ENCODE data around the gene CPB2. TPM values are rescaled to one million over a fixed set of nuclear protein-coding genes. Genes with fewer than 3 reads are reported as not detected.

The CPB2 gene
- total RNA-seq, 2 donors from 2014 or later: not detected

GRCh38 chr13:46126056-46126455, 21.2 kb upstream of the CPB2 start:
- Histone ChIP-seq H3K36me3 (no peaks in the 10 kb centered on the region), H3K4me1 (peaks cover 0 to 5% of the 10 kb centered on the region in 2 donors), H3K9me3 (no peaks in the 10 kb centered on the region), H3K4me3 (no peak overlapping the region), H3K27me3 (no peaks in the 10 kb centered on the region), H3K27ac (no peak overlapping the region)
- TF ChIP-seq CTCF (IDR thresholded peaks at IDR 0.05): no peak
- no peak for DNase-seq (ENCODE audit: low spot score)

- no peaks in the 10 kb centered on the region for H3K36me3 ChIP-seq
- H3K27me3 ChIP-seq: no peaks in the 10 kb centered on the region
- no peak for TF ChIP-seq CTCF (IDR thresholded peaks at IDR 0.05)
- H3K27ac ChIP-seq: no peak overlapping the region
- DNase-seq (ENCODE audit: low spot score): no peak
- no peaks in the 10 kb centered on the region for H3K9me3 ChIP-seq
- H3K4me3 ChIP-seq: no peak overlapping the region
- H3K4me1 ChIP-seq: peaks cover 0 to 8% of the 10 kb centered on the region in 2 donors
Observed at GRCh38 chr13:46124967-46125933, 20.4 kb upstream of the CPB2 start.

- Histone ChIP-seq H3K27ac (no peak overlapping the region), H3K4me3 (no peak overlapping the region), H3K9me3 (no peaks in the 10 kb centered on the region), H3K27me3 (no peaks in the 10 kb centered on the region), H3K4me1 (peaks cover 0 to 14% of the 10 kb centered on the region in 2 donors), H3K36me3 (no peaks in the 10 kb centered on the region)
- TF ChIP-seq CTCF (IDR thresholded peaks at IDR 0.05): no peak
- no peak for DNase-seq (ENCODE audit: low spot score)
Observed at GRCh38 chr13:46124531-46124966, 19.7 kb upstream of the CPB2 start.

GRCh38 chr13:46122304-46122703, 17.5 kb upstream of the CPB2 start:
- Histone ChIP-seq H3K9me3 (no peaks in the 10 kb centered on the region), H3K4me3 (no peak overlapping the region), H3K36me3 (no peaks in the 10 kb centered on the region), H3K27me3 (no peaks in the 10 kb centered on the region), H3K27ac (no peak overlapping the region), H3K4me1 (peaks cover 0 to 14% of the 10 kb centered on the region in 2 donors)
- DNase-seq (ENCODE audit: low spot score): no peak
- no peak for TF ChIP-seq CTCF (IDR thresholded peaks at IDR 0.05)

- DNase-seq (ENCODE audit: low spot score): no peak
- peaks cover 0 to 14% of the 10 kb centered on the region in 2 donors for H3K4me1 ChIP-seq
- no peak overlapping the region for H3K27ac ChIP-seq
- no peak overlapping the region for H3K4me3 ChIP-seq
- no peaks in the 10 kb centered on the region for H3K36me3 ChIP-seq
- H3K9me3 ChIP-seq: no peaks in the 10 kb centered on the region
- H3K27me3 ChIP-seq: no peaks in the 10 kb centered on the region
- TF ChIP-seq CTCF (IDR thresholded peaks at IDR 0.05): no peak
Observed at GRCh38 chr13:46121597-46122163, 16.8 kb upstream of the CPB2 start.

Data from right atrium auricular region (tissue), 2 donors.